ENCODE data around the gene PDE4D.

The PDE4D gene

DNA sequence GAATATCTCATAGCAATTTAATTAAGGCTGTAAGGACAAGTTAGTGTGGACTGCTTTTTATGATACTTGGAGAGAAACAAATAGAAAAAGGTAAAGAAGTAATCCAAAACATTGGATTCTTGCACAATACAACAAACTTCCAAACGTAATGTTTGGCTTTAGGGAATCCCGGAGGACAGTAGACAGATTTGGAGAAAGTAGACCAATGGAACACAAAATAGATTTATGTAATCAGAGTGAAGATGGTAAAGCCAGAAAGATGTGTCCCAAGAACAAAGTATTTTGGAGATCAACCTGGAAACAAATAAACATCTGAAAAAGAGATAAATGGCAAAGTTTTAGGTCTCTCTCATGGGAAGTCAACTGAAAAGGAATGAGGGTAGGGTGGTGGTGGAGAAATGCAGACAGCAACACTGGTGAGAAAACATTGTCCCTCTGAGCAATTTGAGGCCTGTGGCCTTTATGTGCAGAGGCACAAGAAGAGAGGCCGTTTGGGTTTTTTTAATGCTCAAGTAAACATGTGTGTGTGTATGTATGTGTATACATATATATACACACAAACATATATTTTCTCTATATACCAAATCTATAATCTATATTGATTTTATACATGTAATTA, 620.6 kb downstream of the PDE4D start:
- DNase-seq, result no peak

DNA sequence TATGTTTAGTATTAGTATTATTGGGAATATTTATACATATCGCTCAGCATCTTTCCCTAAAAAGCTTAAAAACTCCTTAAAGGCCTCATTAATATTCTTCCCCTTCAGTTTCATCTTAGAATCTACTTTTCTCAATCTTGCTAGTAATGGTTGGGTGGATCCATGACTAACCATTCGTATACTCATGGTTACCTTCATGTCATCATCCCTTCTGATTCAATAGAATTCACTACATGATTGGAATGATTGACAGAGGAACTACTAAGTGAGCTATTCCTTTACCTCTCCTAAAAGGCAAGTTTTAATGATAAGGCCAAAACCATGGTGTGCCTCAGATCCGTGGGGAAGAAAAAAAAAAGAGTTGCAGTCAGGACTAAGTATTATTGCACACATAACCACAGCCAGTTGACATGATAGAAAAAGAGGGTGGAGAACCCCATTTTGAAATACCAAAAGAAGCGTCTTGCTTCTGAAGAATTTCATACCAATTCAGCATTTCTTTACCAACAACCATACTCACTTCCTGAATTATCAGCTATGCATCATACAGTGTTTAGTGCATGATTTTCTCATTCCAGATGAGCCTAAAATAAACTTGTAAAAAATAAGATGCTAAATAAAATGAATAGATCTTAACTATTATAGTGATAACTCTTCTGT, 624.6 kb downstream of the PDE4D start:
- no peak for DNase-seq

DNA sequence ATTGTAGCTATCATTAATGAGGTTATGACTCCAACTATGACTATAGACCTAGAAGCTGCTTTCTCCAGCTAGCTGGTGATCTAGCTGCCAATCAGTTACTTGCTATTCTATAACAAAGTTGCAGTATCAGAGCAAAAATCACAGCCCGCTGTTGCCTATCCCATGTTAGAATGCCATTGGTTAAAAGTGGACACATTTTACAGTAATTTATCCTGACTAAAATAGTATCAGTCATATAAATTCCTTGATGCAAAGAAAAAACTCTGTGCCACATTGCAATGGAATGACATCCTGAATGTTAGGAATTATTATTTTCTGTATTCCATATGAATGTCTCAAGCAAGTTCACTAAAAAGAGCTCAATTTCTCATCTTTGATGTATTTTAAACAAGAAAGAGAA, 626.5 kb downstream of the PDE4D start:
- DNase-seq, result no peak

DNA sequence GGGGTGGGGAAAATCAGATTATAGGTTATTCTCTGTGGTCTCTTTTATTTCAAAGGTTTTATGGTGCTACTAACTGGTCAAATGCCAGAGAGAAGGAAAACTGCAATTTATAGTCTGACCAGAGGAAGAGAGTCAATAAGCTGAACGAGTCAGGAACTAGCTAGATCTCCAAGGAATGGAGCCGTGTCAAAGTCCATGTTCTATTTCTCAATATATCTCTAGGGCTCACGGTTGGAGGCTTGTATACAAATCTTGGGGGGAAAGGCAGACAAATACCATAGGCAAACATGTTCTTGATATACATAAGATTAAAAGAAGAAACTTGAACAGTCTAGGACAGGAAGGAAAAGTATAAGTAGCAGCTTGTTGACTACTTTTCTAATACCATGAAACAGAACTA, 627.1 kb downstream of the PDE4D start:
- no peak for DNase-seq

DNA sequence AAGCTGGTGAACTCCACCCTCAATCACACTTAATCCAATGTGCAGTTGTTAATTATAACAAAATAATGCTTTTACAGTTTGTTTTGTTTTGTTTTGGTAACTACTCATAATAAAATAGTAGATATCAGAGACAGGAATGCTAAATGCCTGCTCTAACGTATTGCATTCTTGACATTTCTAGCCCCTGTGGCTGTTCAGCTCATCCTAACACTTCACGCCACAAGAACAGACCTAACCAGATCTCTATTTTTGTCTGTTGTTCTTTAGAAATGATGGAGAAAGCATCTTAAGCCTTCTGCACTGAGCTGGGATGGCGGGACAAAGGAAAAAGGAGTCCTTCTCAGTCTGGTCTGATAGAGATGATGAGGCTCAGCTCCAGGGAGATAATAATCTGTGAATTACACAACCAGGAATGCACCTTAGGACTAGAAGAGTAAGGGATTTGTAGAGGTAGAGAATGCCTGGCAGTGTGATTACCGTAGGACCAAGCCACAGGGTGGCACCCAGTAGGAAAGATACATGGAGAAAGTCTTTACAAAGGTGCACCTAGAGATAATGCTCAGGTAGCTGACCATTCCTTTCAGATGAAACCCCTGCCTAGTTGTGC, 628.8 kb downstream of the PDE4D start:
- DNase-seq, result no peak

DNA sequence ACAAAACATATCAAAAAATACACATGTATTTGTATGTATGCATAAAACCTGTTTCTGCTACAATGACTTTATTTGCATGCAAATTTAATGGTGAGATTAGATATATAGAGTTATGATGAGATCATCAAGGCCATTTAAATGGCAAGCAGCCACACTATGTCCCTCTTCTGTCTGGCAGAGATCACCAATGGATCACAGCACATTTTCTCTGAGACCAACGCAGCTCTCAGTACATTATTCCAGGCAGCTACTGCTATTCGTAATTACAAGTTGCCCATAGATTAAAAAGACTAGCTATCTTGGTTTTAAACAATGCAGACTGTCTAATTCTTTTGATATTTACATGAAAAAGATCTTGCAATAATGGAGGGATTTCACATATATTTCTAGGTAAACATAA, 629.5 kb downstream of the PDE4D start:
- no peak for DNase-seq

DNA sequence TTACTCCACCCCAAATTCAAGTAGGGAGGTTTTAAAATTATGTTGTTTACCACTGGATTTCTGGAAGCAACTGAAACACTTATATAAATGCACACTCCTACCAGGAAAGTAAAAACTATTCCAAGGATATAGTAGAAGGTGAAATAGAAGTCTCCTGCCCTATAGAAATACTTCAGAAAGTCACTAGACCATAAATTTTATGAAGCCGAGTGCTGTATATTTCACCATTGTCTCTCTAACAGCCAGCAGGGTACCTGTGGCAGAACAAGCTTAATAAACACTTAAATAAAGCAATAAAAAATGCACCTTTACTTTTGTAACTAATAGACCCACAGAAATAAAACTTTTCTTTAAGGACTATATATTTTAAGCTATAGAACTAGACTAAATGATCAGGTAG, 631.6 kb downstream of the PDE4D start:
- no peak for DNase-seq

DNA sequence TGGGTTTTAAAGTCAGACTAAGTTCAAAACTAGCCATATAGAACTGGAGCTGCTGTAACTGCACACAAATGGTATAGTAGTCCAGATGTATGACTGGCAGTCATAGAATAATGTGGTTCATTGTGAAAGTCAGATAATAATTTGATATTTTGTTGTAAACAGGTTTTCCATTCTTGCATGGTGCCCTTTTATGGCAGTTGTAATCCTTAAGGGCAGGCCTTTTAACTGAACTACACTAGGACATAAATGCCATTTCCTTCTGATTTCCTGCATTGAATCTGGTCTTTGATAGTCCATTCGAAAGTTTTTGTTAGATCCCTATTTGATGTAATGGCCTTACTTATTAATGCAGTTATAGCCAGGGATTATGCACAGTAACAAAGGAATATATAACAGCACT, 632.6 kb downstream of the PDE4D start:
- no peak for DNase-seq

DNA sequence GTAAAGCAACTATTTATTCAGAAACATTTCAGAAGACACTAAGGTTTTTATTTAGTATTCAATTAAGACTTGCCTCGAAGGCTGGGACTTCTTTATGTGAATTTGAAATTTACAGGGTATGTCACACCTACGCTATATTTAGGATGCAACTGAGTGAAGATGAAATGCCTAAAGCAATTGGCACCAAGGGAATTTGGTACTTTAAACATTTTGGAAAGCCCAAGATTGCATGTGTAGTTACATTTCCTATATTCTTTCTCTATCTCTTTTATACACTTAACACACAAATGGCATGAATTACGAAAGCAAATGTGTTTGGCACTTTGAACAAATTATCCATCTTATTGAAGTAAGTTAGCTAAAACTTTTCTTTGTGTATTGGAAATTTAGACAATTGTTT, 633.3 kb downstream of the PDE4D start:
- no peak for DNase-seq

DNA sequence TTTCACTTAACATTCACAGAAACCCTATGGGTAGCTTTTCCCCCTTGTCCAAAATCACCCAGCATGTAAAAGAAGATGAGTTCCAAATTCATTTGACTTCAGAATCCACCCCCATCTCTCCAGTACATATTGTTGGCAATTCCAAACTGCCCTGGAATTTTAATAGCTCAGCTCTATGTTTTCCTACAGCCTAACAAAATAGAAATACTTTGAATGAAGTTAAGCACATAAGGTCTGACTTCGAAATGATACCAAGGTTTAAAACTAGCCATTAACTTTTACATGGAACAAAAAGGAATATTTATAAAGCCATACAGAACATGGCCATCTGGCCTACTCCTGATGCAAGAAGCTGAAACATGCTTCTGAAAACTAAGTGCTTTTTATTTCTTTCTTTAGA, 634.3 kb downstream of the PDE4D start:
- DNase-seq, result no peak

DNA sequence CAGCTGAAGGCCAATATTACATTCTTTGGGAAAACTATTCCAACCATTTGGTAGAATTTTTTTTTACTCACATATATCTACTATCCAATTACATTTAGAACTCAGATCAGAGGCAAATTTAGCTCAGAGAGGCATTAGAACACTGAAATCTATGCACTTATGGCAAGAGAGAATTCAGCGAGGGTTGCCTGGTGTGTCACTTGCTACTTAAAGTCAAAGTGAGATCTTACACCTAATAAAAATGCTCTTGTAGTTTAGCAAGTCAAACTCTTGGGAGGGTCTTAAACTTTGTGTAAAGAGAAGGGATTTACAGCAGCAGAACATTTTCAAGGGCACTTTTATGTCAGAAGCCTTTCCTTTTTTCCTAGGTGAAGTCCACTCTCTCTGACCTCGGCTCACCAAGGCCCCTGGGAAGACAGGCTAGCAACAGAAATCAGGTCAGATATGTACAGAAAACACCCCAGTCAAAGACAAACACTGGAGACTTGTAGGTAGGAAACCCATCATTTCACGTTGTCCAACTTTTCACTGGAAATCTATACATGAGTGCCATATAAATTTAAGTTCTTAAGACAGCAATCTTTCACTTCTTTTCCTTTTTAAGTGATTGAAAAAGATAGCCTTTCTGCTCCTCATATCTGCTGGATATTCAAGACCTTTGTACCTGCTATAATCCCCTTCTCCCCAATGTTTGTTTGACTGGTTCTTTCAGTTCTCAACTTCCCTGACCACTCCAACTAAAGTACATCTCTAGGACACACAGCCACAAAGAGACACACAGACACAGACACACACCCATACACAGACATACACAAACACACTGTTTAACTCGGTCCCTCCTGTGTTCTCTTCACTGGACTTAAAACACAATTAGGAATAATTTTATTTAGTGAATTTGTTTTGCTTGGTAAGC, 635.8 kb downstream of the PDE4D start:
- DNase-seq, result no peak

DNA sequence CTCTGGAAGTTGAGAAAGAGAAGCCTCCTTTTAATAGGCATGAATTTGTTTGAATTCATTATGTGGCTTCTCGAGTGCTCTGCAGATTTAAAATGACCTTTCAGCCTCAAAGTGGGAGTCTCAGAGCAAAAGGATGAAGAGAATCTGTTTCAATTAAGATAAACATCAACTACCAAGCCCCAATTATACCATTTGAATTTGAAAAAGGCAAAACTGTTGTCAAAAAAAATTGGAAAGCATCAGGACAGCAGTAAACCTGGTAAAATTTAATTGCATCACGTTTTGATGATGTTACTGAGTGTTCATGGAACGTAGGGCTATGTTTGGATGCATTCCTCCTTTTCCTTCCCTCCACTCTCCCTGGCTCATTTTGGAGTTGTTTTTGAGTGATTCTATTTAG, 637.2 kb downstream of the PDE4D start:
- DNase-seq, result no peak

DNA sequence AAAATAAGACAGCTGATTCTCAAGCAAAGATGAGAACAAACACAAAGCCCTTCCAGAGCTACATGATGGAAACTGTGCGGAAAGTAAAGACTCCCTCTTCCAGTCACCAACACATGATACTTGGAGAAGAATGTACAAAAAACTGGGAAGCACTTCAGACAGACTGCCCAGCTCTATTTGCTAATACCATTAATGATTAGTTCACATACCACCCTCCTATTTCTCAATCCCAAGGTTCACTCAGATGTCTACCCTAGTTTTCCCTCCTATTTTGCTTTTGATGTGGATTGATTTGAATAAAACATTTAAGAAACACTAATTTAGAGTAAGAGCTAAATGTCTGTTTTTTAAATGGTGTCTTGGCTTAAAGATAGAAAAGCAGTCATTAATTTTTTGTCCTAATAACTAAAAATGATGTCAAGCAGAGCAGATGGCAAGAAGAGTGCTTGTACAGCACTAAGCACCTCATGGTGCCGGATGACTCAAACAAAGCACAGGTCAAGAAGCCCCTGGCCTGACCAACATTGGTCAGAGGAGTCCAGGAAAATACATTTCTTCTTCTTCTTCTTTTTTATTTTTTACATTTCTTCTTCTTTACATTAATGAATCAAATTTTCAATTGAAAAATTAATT, 639.4 kb downstream of the PDE4D start:
- DNase-seq, result no peak

DNA sequence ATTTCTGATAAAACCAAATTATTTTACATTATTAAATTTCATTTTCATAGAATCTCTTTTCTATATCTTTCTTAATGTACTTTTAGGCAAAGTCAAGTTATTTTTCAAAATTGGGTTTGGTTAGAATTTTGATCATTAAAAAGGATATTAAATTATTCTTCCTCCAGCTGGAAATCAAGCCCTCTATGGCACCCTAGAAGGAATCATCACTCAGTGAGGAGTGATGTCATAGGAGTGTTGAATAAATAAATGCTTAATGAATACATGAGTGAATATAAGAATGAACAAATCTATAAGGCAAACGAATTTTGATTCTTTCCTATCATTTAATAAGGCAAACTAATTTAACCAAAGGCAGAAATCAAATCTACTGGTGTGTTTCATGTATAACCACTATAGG, 639.9 kb downstream of the PDE4D start:
- DNase-seq, result no peak

DNA sequence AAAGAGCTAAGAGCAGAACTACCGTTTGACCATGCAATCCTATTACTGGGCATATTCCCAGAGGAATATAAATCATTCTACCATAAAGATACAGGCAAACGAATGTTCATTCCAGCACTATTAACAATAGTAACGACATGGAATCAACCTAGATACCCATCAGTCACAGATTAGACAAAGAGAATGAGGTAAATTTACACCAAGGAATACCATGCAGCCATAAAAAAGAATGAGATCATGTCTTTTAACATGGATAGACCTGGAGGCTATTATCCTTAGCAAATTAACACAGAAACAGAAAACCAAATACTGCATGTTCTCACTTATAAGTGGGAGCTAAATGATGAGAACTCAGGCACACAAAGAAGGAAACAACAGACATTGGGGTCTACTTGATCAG, 641.9 kb downstream of the PDE4D start:
- DNase-seq, result no peak

DNA sequence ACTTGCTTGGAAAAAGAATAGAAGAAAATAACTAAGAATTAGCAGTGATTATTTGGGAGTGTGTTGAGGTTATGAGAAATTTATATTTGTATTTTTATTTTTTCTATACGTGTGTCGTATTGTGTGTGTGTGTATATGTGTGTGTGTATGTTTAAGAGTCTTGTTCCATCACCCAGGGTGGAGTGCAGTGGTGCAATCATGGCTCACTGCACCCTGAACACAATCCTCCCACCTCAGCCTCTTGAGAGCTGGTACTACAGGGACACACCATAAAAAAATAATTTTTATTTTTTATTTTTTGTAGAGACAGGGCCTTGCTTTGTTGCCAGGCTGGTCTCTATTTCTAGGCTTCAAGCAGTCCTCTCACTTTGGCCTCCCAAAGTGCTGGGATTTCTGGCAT, 643.8 kb downstream of the PDE4D start:
- no peak for DNase-seq

DNA sequence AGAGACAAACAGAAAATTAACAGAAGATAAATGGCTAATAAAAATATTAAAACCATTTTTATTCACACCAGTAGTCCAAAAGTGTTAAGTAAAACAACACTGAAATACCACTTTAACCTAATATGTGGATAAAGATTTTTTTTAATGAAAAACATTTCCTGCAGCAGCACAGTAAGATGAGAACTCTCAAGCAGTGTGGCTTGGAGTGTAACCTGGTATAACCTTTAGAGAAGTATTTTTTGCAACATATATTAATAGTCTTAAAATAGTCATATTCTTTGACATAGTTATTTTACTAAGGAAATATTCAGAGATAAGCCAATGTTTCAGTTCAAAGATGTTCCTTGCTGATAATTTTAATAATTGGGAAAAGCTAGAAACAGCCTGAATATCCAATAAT, 644.4 kb downstream of the PDE4D start:
- DNase-seq, result no peak

DNA sequence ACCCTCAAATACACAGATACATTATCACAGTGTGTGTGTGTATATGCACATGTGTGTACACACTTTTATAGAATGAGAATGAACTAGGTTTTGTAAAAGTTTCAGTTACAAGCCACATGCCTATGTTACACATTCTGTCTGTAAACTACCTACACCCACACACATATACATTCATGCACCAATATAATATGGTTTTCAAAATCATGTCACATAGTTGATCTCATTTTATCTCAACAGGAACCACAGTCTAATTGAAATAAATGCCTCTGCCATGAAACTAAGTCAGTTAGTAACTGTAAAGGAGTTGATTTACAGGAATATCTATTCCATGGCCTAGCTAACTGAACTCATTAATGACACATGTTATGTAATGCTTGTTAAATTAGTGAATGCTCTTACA, 646.6 kb downstream of the PDE4D start:
- no peak for DNase-seq

DNA sequence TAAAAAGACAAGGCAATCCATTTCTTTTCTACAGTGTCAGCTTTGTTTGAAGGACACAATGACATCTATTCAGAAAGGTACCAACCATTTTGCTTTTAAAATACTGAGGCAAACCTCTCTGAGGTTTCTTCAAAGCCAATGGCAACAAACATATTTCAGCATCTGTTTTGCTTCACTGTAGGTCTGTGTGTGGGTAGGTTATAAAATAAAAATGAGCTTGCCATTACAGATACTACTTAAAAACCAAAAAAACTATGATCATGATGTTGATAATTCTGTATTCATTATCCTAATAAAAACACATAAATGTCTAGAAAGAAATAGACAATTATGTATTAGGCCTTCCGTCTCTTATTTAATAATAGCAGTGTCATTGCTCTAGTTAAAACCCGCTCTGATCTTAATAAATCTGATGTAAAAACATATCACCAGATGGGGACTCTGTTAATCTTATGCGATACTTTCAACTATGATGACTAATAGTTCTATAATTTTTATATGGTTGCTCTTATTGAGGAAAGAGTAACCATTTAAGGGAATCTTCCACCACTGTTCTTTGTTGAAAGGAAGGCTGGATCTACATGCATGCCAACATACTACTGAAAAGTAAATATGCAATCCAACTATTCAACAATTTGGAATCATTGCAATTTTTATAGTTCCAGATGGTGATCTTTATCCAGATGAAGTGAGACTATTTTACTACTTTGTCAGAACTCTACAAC, 647.2 kb downstream of the PDE4D start:
- DNase-seq, result no peak

DNA sequence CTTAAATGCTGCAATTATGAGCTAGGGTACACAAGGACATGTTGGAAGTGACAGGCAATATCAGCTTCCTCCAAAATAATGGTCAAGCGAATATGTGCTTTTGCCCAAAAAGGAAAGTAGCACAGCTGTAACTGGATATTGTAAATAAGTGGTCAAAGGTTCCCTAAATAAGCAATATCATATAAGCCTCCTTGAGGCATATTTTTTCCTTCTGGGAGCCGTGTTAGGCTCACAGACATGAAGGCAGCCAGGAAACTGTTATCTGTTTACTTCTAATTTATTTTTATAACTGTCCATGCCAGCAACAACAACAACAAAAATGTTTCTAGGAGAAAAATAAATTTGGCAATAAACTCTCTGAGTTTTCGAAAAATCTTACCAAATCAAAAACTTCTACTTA, 648.3 kb downstream of the PDE4D start:
- DNase-seq, result no peak

DNA sequence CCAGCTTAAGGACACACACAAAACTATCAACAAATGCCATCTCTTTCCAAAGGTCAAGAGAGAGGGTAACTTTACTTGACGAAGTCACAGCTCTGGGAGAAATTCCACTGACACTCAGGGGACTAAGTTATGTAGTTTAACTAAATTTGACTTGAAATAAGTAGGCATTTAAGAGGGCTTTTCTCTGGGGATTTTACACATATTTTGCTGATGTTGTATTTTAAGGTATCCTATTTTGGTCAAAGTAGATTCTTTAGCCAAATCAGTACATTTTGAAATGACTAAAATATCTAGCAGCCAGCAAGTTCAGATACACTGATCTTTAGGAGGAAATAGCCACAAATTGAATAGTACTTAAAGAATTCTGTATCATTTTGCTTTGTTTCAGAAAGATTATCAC, 652.0 kb downstream of the PDE4D start:
- DNase-seq, result no peak

DNA sequence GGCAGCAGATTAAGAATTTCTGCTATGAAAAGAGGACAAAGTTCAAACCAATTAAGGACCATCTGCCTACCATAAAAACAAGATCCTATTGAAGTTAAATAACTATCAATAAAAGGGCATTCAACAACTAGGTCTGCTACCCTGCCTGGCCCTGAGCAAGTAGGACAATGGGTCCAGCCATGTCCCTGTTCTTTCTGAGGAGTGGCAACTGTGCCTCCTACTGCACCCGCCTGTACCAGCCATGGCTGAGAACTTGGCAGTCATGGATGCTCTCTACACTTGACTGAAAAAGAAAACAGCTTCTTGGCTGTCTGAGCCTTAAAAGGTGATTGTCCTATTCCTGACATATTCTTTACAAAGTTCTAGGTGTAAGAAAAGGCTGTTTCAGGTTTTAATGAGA, 652.4 kb downstream of the PDE4D start:
- no peak for DNase-seq

Measured in NCI-H2081 treated with DMSO at 0.1 percent for 48 hours (cell line).